ENCODE measurements around the gene KCNMA1.
A peak's percentile ranks its signal among the peaks of the same experiment; 100 is the strongest.

KCNMA1 gene

DNA sequence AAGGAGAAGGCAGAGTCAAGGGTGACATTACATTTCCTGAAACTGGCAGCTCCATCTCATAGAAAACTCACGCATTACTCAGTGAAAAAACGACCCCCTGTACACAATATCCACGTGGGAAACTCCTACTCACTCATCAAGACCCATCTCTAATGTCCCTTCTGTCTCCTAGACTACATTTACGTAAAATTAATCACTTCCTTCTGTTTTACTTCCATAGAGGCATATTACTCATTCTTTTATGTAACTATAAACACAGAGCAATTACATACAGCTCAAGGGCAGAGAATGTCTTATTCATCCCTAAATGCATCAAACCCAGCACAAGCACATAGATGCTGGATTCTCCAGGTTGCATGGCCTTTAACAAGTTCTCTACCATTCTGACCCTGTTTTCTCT, 281.8 kb downstream of the KCNMA1 start:
- DNase-seq (ENCODE audit: low read depth), result no peak
- H3K4me3 ChIP-seq (ENCODE audit: low read depth, low read length), result no peak overlapping the region
- TF ChIP-seq, protein P1, sequence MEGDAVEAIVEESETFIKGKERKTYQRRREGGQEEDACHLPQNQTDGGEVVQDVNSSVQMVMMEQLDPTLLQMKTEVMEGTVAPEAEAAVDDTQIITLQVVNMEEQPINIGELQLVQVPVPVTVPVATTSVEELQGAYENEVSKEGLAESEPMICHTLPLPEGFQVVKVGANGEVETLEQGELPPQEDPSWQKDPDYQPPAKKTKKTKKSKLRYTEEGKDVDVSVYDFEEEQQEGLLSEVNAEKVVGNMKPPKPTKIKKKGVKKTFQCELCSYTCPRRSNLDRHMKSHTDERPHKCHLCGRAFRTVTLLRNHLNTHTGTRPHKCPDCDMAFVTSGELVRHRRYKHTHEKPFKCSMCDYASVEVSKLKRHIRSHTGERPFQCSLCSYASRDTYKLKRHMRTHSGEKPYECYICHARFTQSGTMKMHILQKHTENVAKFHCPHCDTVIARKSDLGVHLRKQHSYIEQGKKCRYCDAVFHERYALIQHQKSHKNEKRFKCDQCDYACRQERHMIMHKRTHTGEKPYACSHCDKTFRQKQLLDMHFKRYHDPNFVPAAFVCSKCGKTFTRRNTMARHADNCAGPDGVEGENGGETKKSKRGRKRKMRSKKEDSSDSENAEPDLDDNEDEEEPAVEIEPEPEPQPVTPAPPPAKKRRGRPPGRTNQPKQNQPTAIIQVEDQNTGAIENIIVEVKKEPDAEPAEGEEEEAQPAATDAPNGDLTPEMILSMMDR (IDR thresholded peaks at IDR 0.05; ENCODE audit: insufficient read depth, low read depth, low read length, missing control alignments), result no peak

DNA sequence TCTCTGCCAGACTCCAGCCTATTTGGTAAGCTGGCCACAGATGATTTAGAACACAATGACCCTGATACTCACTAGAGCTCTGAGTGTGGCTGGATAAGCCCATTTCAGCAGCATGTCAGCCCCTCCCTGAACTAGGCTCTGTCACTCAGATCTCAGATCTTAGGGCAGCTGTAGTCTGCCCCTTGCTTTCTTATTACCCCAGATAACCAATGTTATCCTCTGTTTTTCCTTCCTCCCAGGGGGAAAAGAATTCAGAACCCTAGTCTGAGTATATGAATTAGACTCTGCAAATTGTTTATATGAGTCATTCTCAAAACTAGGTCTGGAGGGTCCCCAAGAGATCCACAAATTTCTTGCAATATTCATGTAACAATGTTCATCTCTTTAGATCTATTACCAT, 286.2 kb downstream of the KCNMA1 start:
- TF ChIP-seq, protein P1 (IDR thresholded peaks at IDR 0.05; ENCODE audit: insufficient read depth, low read depth, low read length, missing control alignments), result no peak
- DNase-seq (ENCODE audit: low read depth), result no peak
- no peak overlapping the region for H3K4me3 ChIP-seq (ENCODE audit: low read depth, low read length)

DNA sequence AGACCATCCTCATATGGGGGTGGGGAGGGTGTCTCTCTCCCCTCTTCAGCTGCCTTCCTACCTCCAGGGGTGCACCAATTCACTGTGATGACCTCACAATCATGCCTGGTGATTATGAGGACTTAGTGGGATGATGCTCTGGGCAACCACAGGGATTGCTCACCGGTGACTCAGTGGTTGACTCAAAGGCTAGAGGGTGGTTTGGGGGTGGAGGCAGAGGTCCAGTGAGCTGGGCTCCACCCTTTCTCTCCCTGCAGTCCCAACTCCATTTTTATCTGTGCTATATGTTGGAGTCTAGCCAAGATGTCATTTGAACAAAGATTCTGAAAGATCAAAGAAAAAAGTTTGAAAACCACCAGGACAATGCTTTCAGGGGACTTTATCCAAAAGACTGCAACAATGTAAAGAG, 286.9 kb downstream of the KCNMA1 start:
- no peak for DNase-seq (ENCODE audit: low read depth)
- no peak overlapping the region for H3K4me3 ChIP-seq (ENCODE audit: low read depth, low read length)
- TF ChIP-seq, protein P1 (IDR thresholded peaks at IDR 0.05; ENCODE audit: insufficient read depth, low read depth, low read length, missing control alignments), result no peak

DNA sequence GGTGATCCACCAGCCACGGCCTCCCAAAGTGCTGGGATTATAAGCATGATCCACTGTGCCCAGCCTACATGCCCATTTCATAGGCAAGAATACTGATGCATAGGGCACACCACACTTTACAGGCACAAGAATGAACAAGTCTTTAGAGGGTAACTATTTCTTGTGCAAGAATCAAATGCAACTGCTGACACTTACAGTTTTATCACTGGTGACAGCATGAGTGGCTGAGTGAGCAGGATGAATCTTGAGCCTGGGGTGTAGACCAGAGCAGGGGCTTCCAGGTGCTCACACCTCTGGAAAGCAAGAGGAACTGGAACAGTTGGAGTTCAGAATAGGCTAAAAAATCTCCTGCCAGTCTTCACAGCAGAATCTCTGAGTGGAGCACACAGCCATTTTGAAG, 287.5 kb downstream of the KCNMA1 start:
- DNase-seq (ENCODE audit: low read depth), result no peak
- H3K4me3 ChIP-seq (ENCODE audit: low read depth, low read length), result no peak overlapping the region
- TF ChIP-seq, protein P1 (IDR thresholded peaks at IDR 0.05; ENCODE audit: insufficient read depth, low read depth, low read length, missing control alignments), result no peak

DNA sequence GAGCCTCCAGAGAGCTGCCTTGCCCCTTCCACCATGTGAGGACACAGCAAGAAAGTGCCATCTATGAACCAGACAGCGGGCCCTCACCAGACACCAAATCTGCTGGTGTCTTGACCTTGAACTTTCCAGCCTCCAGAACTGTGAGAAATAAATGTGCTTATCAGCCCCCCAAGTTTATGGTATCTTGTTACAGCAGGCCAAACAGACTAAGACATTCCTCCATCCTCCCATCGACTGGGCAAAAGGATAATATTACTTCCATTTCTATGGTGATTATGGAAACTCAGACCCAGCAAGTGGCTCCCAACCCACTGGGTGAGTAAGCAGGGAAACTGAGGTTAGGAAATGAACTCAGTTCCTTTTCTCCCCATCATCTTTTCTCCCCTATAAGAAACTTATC, 288.4 kb downstream of the KCNMA1 start:
- no peak for DNase-seq (ENCODE audit: low read depth)
- H3K4me3 ChIP-seq (ENCODE audit: low read depth, low read length), result no peak overlapping the region
- TF ChIP-seq, protein P1 (IDR thresholded peaks at IDR 0.05; ENCODE audit: insufficient read depth, low read depth, low read length, missing control alignments), result no peak

DNA sequence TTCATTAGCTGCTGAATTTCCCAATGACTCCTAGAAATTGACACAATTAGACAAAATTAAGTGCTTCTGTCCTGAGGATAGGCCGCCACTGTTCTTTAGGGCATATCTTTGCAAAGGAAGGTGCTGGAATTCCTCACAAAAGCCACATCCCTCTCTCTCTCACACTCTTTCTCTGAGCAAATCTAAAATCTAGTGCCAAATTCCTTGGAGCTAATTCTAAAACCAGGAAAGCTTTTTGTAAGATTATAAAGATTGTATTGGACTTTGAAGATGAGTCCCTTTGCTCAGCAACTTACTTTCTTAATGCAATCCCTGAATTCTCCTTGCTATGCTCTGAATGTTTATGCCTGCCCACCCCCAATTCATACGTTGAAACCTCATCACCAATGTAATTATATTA, 288.9 kb downstream of the KCNMA1 start:
- TF ChIP-seq, protein P1 (IDR thresholded peaks at IDR 0.05; ENCODE audit: insufficient read depth, low read depth, low read length, missing control alignments), result no peak
- no peak overlapping the region for H3K4me3 ChIP-seq (ENCODE audit: low read depth, low read length)
- no peak for DNase-seq (ENCODE audit: low read depth)

DNA sequence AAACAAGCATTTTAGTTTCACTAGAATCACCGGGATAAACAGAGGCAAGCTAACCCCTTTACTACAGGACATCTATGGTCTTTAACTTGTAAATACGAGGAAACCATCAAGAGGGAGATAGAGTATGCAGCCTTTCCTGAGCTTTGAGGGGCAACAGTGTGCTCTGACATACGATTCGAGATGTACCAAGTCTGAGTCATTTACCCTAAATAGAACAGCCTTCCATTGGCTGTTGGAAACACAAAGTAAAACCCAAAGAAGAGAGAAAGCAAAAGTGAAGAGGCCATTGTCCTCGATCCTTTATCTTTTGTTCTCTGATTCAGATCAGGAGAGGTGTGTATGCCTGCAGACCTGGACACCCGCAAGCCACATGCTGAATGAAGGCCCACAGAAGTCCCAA, 289.5 kb downstream of the KCNMA1 start:
- DNase-seq (ENCODE audit: low read depth), result peak; percentile 2
- no peak overlapping the region for H3K4me3 ChIP-seq (ENCODE audit: low read depth, low read length)
- TF ChIP-seq, protein P1 (IDR thresholded peaks at IDR 0.05; ENCODE audit: insufficient read depth, low read depth, low read length, missing control alignments), result no peak

All from GM12865 (cell line).